Measurements from ENCODE around the gene ADAMTS13. TPM values are rescaled to one million over a fixed set of nuclear protein-coding genes. Genes with fewer than 3 reads are reported as not detected.
A peak's percentile ranks its signal among the peaks of the same experiment; 100 is the strongest.
"Not testable (repeated sequence)": the region's sequence is repeated elsewhere in the genome, so short reads cannot be mapped to it uniquely, and the experiment has no call there.

ADAMTS13 gene
- total RNA-seq, result 1 to 10 TPM; 1.7 to 4.3 (median 3.2) TPM

DNA sequence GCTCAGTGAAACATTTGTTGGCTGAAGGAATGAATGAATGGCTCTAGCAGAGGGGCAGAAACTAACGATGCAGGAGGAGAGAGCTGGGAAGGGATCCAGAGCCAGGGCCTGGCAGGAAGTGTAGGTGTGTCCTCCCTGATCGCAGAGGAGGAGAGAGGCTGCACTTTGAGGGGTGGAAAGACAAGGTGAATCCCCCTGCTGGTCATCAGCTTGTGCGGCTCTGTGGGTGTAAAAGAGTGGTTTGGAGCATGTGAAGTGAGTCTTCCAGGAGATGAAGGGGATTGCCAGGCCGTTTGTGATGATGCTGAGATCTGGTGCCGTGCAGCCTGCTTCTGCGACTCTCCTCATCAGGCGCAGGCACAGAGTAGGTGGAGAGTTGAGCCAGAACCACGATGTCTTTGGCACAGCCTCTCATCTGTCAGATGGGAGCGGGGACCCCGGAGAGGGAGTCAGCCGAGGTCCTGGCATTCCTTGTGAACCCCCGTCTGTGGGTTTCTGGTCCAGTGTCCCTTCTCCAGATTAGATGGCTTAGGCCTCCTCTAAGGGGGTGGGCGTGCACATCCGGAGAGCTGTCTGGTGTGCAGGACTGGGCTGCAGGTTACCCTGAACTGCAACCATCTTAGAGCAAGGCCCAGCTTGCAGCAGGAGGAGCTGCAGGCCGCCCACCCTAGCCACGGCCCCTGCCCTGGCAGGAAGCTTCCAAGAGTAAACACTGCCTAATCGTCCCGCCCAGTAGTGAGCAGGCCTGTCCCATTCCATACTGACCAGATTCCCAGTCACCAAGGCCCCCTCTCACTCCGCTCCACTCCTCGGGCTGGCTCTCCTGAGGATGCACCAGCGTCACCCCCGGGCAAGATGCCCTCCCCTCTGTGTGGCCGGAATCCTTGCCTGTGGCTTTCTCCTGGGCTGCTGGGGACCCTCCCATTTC lies at the start of gene ADAMTS13:
ADAMTS13 (plus strand) TSS at position 753 of the 928 bp plus-strand sequence; CDS start at position 830, 77 bp downstream.
- 47 to 51% methylated on average over 22 to 23 of the region's 23 CpGs for WGBS, 2 donors
- TF ChIP-seq EP300 (IDR thresholded peaks at IDR 0.05) (no peak), POLR2A (IDR thresholded peaks at IDR 0.05) (no peak)
- TF ChIP-seq, protein P1, sequence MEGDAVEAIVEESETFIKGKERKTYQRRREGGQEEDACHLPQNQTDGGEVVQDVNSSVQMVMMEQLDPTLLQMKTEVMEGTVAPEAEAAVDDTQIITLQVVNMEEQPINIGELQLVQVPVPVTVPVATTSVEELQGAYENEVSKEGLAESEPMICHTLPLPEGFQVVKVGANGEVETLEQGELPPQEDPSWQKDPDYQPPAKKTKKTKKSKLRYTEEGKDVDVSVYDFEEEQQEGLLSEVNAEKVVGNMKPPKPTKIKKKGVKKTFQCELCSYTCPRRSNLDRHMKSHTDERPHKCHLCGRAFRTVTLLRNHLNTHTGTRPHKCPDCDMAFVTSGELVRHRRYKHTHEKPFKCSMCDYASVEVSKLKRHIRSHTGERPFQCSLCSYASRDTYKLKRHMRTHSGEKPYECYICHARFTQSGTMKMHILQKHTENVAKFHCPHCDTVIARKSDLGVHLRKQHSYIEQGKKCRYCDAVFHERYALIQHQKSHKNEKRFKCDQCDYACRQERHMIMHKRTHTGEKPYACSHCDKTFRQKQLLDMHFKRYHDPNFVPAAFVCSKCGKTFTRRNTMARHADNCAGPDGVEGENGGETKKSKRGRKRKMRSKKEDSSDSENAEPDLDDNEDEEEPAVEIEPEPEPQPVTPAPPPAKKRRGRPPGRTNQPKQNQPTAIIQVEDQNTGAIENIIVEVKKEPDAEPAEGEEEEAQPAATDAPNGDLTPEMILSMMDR (IDR thresholded peaks at IDR 0.05), result no peak

GRCh38 chr9:133374612-133375115 lies 47.5 kb upstream of the ADAMTS13 start:
- 10 to 14% methylated on average over 12 of the region's 12 CpGs for WGBS, 2 donors
- Histone ChIP-seq H3K4me1 (peaks cover 0 to 70% (median 43%) of the 10 kb centered on the region in 4 donors), H3K27ac (peak overlapping the region in 3 of 4 donors; percentile 92 to 99 (median 98))

More for the DNA sequence above, at the start of gene ADAMTS13:
- Histone ChIP-seq H3K9me3 (no peaks in the 10 kb centered on the region), H3K4me3 (no peak within 1 kb of the TSS), H3K27ac (no peak within 1 kb of the TSS), H3K27me3 (peaks cover 0 to 10% of the 10 kb centered on the region in 2 donors), H3K36me3 (peaks cover 0 to 25% (median 0%) of the 10 kb centered on the region in 3 donors), H3K4me1 (peaks cover 0 to 14% (median 6%) of the 10 kb centered on the region in 4 donors)
- DNase-seq (ENCODE audit: low spot score in 2 of 2), result no peak

GRCh38 chr9:133375116-133375723 lies 46.9 kb upstream of the ADAMTS13 start:
- Histone ChIP-seq H3K4me3 (peak overlapping the region; percentile 81 to 98 (median 94)), H3K9me3 (peaks cover 0 to 5% (median 0%) of the 10 kb centered on the region in 4 donors), H3K27me3 (no peaks in the 10 kb centered on the region), H3K36me3 (peaks cover 0 to 18% (median 0%) of the 10 kb centered on the region in 3 donors), H3K4me1 (peaks cover 0 to 65% (median 40%) of the 10 kb centered on the region in 4 donors), H3K27ac (peak overlapping the region; percentile 84 to 99 (median 95))
- 0 to 1% methylated on average over 14 to 29 of the region's 39 CpGs for WGBS, 2 donors
- no peak for DNase-seq (ENCODE audit: low spot score in 2 of 2)
- TF ChIP-seq POLR2A (IDR thresholded peaks at IDR 0.05), result no peak

More at GRCh38 chr9:133374612-133375115, 47.5 kb upstream of the ADAMTS13 start:
- Histone ChIP-seq H3K36me3 (peaks cover 0 to 24% (median 0%) of the 10 kb centered on the region in 3 donors), H3K9me3 (peaks cover 0 to 5% (median 0%) of the 10 kb centered on the region in 4 donors), H3K27me3 (no peaks in the 10 kb centered on the region), H3K4me3 (peak overlapping the region; percentile 81 to 98 (median 94))
- DNase-seq (ENCODE audit: low spot score in 2 of 2), result no peak
- TF ChIP-seq POLR2A (IDR thresholded peaks at IDR 0.05) (no peak), EP300 (IDR thresholded peaks at IDR 0.05) (no peak)
- TF ChIP-seq, protein P1 (IDR thresholded peaks at IDR 0.05), result no peak

- H3K27me3 ChIP-seq, result no peaks in the 10 kb centered on the region
- H3K4me3 ChIP-seq, result peak within 1 kb of the TSS; percentile 83 to 98 (median 94)
- 0 to 1% methylated on average over 25 to 40 of the region's 120 CpGs for WGBS, 2 donors
- H3K36me3 ChIP-seq, result peaks cover 0 to 11% (median 0%) of the 10 kb centered on the region in 3 donors
- H3K27ac ChIP-seq, result peak within 1 kb of the TSS; percentile 84 to 99 (median 95)
- DNase-seq (ENCODE audit: low spot score in 2 of 2), result peak; percentile 92 to 94
- peaks cover 0 to 5% (median 0%) of the 10 kb centered on the region in 4 donors for H3K9me3 ChIP-seq
- peaks cover 0 to 57% (median 37%) of the 10 kb centered on the region in 4 donors for H3K4me1 ChIP-seq
- TF ChIP-seq EP300 (IDR thresholded peaks at IDR 0.05) (peak in 1 of 2 donors; percentile 75), POLR2A (IDR thresholded peaks at IDR 0.05) (peak; percentile 85 to 93)
- TF ChIP-seq, protein P1 (IDR thresholded peaks at IDR 0.05), result peak in 2 of 5 experiments; percentile 60 to 75
Measured at GRCh38 chr9:133375724-133376654, 46.2 kb upstream of the ADAMTS13 start, which contains the start of the genes STKLD1 and SURF4. TSS of gene STKLD1 (plus strand) at chr9:133376366. CDS start at chr9:133376474, 108 bp downstream. TSS of gene SURF4 (minus strand) at chr9:133376060. CDS start at chr9:133375969, 91 bp downstream.

DNA sequence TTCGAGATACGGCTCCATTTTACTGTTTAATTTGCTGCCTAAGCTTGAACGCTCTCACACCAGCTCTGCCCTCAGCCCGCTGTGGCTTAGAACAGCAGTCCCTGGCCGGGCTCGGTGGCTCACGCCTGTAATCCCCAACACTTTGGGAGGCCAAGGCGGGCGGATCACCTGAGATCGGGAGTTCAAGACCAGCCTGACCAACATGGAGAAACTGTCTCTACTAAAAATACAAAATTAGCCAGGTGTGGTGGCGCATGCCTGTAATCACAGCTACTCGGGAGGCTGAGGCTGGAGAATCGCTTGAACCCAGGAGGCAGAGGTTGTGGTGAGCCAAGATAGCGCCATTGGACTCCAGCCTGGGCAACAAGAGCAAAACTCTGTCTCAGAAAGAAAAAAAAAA lies 44.9 kb upstream of the ADAMTS13 start:
- 91 to 92% methylated on average over 14 of the region's 14 CpGs for WGBS, 2 donors
- H3K9me3 ChIP-seq; H3K27me3 ChIP-seq; H3K36me3 ChIP-seq; H3K4me3 ChIP-seq; DNase-seq (ENCODE audit: low spot score in 2 of 2); H3K27ac ChIP-seq: not testable (repeated sequence)
- H3K4me1 ChIP-seq, result peaks cover 0 to 44% (median 25%) of the 10 kb centered on the region in 4 donors
